OCI-LY1 (cell line): ENCODE results near the gene IGF2BP2.

ENCODE experiments used
- CTCF ChIP-seq: fragments of 200-600 bp; sonication (generic), shearing (Covaris generic); IDR thresholded peaks from 2 replicates; pipeline ENCODE4 v1.5.1; 2017; ENCODE audit warnings: mild to moderate bottlenecking, antibody characterized with exemption, low read length, moderate library complexity, mixed read lengths
- EZH2 ChIP-seq: fragments of 200-600 bp; sonication (generic), shearing (Covaris generic); IDR thresholded peaks from 2 replicates; pipeline ENCODE4 v1.8.0; 2017; ENCODE audit warnings: borderline replicate concordance, mixed run types, mild to moderate bottlenecking, antibody characterized with exemption, low read length, moderate library complexity, mixed read lengths

GRCh38 chr3:185740133-185740532, 84.7 kb downstream of the IGF2BP2 start:
- TF ChIP-seq CTCF (no peak), EZH2 (no peak)
